Stimulated activated naive B cell treated with anti-CD40 and anti-IgM and Interleukin-4, amounts not matched to agents 10 μg/mL and 1 μg/mL and 100 μg/mL, for 72 hours (primary cell): ENCODE results near the gene BTBD9.

Experiments
- ATAC-seq, 2 donors: fragments of 150-1000 bp; cut with Tn5 transposase; replicated peaks; 2 replicates each; pipeline ENCODE4 v1.10.0; 2021; ENCODE audit warnings: moderate library complexity in 1 of 2
- DNase-seq: peaks from one replicate; pipeline ENCODE4 v3.0.0; 2021
- H3K27ac Mint-ChIP-seq: one replicate; pipeline ENCODE4 v1.8.0; 2022; ENCODE audit warnings: mild to moderate bottlenecking, mixed read lengths
- H3K27me3 Mint-ChIP-seq, 2 donors: one replicate each; pipeline ENCODE4 v1.8.0; 2022; ENCODE audit warnings: mixed read lengths in 2 of 2
- H3K36me3 Mint-ChIP-seq, 2 donors: one replicate each; pipeline ENCODE4 v1.8.0; 2022; ENCODE audit warnings: mixed read lengths in 2 of 2, mild to moderate bottlenecking in 1 of 2
- H3K4me1 Mint-ChIP-seq, 2 donors: one replicate each; pipeline ENCODE4 v1.8.0; 2022; ENCODE audit warnings: mixed read lengths in 2 of 2, mild to moderate bottlenecking in 1 of 2
- H3K4me3 Mint-ChIP-seq, 2 donors: one replicate each; pipeline ENCODE4 v1.8.0; 2022; ENCODE audit warnings: mild to moderate bottlenecking in 2 of 2, mixed read lengths in 2 of 2, moderate library complexity in 1 of 2
- H3K9me3 Mint-ChIP-seq, 2 donors: one replicate each; pipeline ENCODE4 v1.8.0; 2022; ENCODE audit warnings: mixed read lengths in 2 of 2, mild to moderate bottlenecking in 1 of 2

The BTBD9 gene

DNA sequence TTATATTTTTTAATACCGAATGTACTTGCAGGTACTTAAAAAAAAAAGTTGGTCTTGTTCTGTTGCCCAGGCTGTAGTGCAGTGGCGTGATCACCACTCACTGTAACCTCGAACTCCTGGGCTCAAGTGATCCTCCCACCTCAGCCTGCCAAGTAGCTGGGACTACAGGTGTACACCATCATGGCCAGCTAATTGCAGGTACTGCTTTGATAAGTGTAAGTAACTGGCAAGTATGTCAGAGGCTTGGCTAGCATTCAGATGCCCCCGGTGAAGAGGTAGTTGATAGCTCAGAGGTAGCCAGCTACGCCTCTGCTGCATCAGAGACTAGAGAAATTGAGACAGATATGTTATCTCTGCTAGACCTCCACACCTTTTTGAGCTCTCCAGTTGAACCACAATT lies 40.5 kb downstream of the BTBD9 start:
- no peak for ATAC-seq
- no peak overlapping the region for H3K4me3 Mint-ChIP-seq
- peaks cover 7 to 10% of the 10 kb centered on the region in 2 donors for H3K36me3 Mint-ChIP-seq
- no peak overlapping the region for H3K27ac Mint-ChIP-seq
- H3K27me3 Mint-ChIP-seq: no peaks in the 10 kb centered on the region
- no peaks in the 10 kb centered on the region for H3K9me3 Mint-ChIP-seq
- H3K4me1 Mint-ChIP-seq: peaks cover 0 to 3% of the 10 kb centered on the region in 2 donors
- DNase-seq: no peak

GRCh38 chr6:38593998-38594665 lies 45.6 kb downstream of the BTBD9 start:
- DNase-seq: no peak
- no peak overlapping the region for H3K4me3 Mint-ChIP-seq
- peaks cover 12% of the 10 kb centered on the region in 2 donors for H3K36me3 Mint-ChIP-seq
- H3K27me3 Mint-ChIP-seq: no peaks in the 10 kb centered on the region
- no peaks in the 10 kb centered on the region for H3K9me3 Mint-ChIP-seq
- no peak overlapping the region for H3K27ac Mint-ChIP-seq
- ATAC-seq: no peak
- H3K4me1 Mint-ChIP-seq: peaks cover 0 to 1% of the 10 kb centered on the region in 2 donors

DNA sequence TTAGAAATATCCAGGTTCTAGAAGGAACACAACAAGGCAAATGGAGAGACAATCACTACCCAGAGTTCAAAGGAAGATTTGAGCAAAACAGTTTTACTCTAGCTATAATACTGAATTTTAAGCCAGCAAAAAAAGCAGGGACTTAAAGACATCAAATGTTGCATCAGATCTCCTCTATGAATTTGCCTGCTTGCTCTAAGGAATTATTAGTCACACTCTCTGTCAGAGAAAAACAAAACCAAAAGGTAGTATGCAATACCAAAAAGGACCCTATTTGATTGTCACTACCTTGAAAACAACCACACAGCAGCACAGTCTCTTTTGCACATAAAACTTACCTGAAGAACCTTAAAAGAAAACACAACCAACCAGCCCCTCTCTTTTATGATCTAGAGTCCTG lies 46.3 kb downstream of the BTBD9 start:
- H3K36me3 Mint-ChIP-seq: peaks cover 12% of the 10 kb centered on the region in 2 donors
- ATAC-seq: no peak
- DNase-seq: no peak
- no peak overlapping the region for H3K27ac Mint-ChIP-seq
- peaks cover 0 to 1% of the 10 kb centered on the region in 2 donors for H3K4me1 Mint-ChIP-seq
- no peaks in the 10 kb centered on the region for H3K27me3 Mint-ChIP-seq
- no peaks in the 10 kb centered on the region for H3K9me3 Mint-ChIP-seq
- no peak overlapping the region for H3K4me3 Mint-ChIP-seq

DNA sequence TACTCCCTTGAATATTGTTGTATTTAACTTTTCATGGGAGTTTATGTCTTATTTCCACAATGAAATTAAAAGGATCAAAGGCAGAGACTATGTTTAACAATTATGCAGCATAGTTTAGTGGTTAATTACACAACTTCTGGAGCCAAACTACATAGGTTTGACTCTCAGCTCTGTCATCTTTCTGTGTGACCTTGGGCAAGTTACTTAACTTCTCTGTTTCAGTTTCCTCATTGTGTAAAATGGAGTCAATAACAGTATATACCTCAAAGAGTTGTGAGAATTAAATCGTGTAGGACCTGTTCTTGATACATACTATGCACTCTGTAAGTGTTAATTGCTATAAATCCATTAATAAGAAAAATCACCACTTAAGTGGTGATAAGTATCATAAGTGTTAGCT lies 48.3 kb downstream of the BTBD9 start:
- ATAC-seq: no peak

DNA sequence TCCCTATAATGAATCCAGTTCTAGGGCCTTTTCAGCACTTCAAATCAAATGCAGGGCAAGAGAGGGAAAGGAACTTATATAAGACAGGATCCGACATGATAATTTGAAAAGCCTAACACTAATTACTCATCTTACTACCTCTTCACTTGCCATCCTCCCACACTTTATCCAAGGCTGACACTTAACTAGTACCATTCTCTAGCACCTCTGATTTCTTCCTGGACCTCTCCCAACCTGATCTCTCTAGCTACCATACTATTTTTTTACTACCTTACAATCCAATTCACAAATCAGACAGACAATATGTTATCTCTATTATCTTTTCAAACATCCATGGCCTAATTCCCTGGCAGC lies 50.4 kb downstream of the BTBD9 start:
- H3K9me3 Mint-ChIP-seq: no peaks in the 10 kb centered on the region
- H3K27ac Mint-ChIP-seq: no peak overlapping the region
- H3K4me3 Mint-ChIP-seq: no peak overlapping the region
- H3K27me3 Mint-ChIP-seq: no peaks in the 10 kb centered on the region
- ATAC-seq (no peak), DNase-seq (no peak)
- H3K4me1 Mint-ChIP-seq: no peaks in the 10 kb centered on the region
- H3K36me3 Mint-ChIP-seq: peaks cover 4 to 9% of the 10 kb centered on the region in 2 donors

More for the DNA sequence above, 48.3 kb downstream of the BTBD9 start:
- DNase-seq: no peak
- Mint-ChIP-seq H3K4me1 (peaks cover 0 to 1% of the 10 kb centered on the region in 2 donors), H3K27me3 (no peaks in the 10 kb centered on the region), H3K27ac (no peak overlapping the region), H3K4me3 (no peak overlapping the region), H3K9me3 (no peaks in the 10 kb centered on the region), H3K36me3 (peaks cover 8 to 9% of the 10 kb centered on the region in 2 donors)

DNA sequence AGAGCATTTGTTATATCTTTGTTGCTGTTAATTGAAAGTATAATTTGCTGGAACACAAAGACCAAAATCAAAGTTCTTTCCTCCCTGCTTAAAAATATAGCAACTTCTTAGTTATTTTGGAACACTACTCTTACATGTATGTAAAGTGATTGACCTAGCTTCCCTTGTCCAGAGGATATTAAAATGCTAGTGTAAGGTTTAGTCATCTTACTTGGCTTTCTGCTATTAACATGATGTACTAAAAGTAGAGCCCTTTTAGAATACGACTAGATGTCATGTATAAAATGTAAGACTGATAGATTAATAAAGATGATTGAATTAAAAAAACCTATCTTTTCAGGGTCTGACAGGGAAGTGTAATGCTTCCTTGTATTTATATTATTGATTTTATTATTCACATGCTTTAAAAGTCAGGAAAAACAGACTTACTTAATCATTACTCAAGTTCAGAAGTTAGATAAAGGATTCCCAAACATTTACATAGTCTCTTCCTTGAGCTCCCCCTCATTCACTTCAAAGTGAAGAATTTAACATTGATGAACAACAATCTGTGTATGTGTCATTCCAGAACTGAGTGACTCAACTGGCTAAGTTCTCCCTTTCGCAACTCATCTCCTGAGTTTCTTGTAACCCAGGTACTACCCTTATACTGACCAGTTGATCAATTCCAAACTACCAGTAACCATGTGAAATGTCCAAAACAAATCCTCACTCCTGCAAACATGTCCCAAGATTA lies 50.9 kb downstream of the BTBD9 start:
- Mint-ChIP-seq H3K27me3 (no peaks in the 10 kb centered on the region), H3K36me3 (peaks cover 4 to 9% of the 10 kb centered on the region in 2 donors), H3K27ac (no peak overlapping the region), H3K9me3 (no peaks in the 10 kb centered on the region), H3K4me3 (no peak overlapping the region), H3K4me1 (no peaks in the 10 kb centered on the region)
- no peak for DNase-seq
- ATAC-seq: no peak

GRCh38 chr6:38587766-38588362 lies 51.9 kb downstream of the BTBD9 start:
- no peaks in the 10 kb centered on the region for H3K27me3 Mint-ChIP-seq
- peaks cover 6 to 9% of the 10 kb centered on the region in 2 donors for H3K36me3 Mint-ChIP-seq
- no peak overlapping the region for H3K27ac Mint-ChIP-seq
- no peak for DNase-seq
- H3K4me3 Mint-ChIP-seq: no peak overlapping the region
- ATAC-seq: no peak
- H3K9me3 Mint-ChIP-seq: no peaks in the 10 kb centered on the region
- no peaks in the 10 kb centered on the region for H3K4me1 Mint-ChIP-seq

DNA sequence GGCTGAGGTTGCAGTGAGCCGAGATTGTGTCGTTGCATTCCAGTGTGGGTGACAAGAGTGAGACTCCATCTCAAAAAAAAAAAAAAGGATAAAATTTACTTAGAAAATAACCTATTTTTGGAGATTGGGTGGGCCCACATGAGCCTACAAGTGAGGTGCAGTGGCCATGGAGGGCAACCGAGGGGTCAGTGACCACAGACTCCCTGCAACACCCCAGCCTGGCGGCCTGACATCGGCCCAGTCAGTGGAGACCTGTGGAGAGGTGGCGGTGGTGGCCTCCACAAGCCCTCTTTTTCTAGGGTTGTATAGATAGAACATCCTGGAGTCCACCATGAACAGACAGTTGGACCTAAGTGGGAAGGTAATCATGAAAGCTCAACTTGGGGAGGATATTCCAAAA lies 52.7 kb downstream of the BTBD9 start:
- no peaks in the 10 kb centered on the region for H3K9me3 Mint-ChIP-seq
- H3K4me3 Mint-ChIP-seq: no peak overlapping the region
- no peak overlapping the region for H3K27ac Mint-ChIP-seq
- peaks cover 3 to 5% of the 10 kb centered on the region in 2 donors for H3K36me3 Mint-ChIP-seq
- no peak for ATAC-seq
- DNase-seq: no peak
- no peaks in the 10 kb centered on the region for H3K4me1 Mint-ChIP-seq
- no peaks in the 10 kb centered on the region for H3K27me3 Mint-ChIP-seq

DNA sequence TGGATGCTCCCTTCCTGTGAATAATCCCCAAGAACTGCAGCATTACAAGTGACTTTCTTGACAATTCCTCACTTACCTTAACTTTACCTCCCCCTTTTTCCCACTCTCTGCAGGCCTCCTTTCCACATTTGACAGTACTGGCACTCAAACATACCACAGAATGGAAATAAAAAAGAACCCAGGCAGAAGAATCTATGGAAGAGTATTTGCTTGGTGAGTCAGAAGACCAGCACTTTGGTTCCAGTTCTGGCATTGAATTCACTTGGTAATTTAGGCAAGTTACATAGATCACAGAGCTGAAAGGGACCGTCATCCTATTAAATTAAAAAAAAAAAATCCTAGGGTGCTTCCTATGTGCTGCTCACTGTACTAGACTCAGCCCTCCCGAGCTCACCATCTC lies 55.0 kb downstream of the BTBD9 start:
- Mint-ChIP-seq H3K9me3 (no peaks in the 10 kb centered on the region), H3K36me3 (peaks cover 4 to 6% of the 10 kb centered on the region in 2 donors), H3K4me3 (no peak overlapping the region), H3K27me3 (no peaks in the 10 kb centered on the region), H3K4me1 (no peaks in the 10 kb centered on the region), H3K27ac (no peak overlapping the region)
- DNase-seq: no peak
- no peak for ATAC-seq

GRCh38 chr6:38583523-38583922 lies 56.2 kb downstream of the BTBD9 start:
- Mint-ChIP-seq H3K9me3 (no peaks in the 10 kb centered on the region), H3K27ac (no peak overlapping the region), H3K27me3 (no peaks in the 10 kb centered on the region), H3K4me1 (peaks cover under 1 to 2% of the 10 kb centered on the region in 2 donors), H3K36me3 (peaks cover 6 to 9% of the 10 kb centered on the region in 2 donors), H3K4me3 (no peak overlapping the region)
- ATAC-seq: no peak
- no peak for DNase-seq

GRCh38 chr6:38580030-38580429 lies 59.7 kb downstream of the BTBD9 start:
- no peak overlapping the region for H3K4me3 Mint-ChIP-seq
- ATAC-seq: no peak
- H3K9me3 Mint-ChIP-seq: no peaks in the 10 kb centered on the region
- no peaks in the 10 kb centered on the region for H3K27me3 Mint-ChIP-seq
- H3K36me3 Mint-ChIP-seq: peaks cover 8 to 26% of the 10 kb centered on the region in 2 donors
- no peak overlapping the region for H3K27ac Mint-ChIP-seq
- peaks cover 6 to 8% of the 10 kb centered on the region in 2 donors for H3K4me1 Mint-ChIP-seq
- no peak for DNase-seq

GRCh38 chr6:38579010-38579628 lies 60.6 kb downstream of the BTBD9 start:
- Mint-ChIP-seq H3K27ac (no peak overlapping the region), H3K4me1 (peaks cover 6 to 8% of the 10 kb centered on the region in 2 donors)
- no peak for ATAC-seq

DNA sequence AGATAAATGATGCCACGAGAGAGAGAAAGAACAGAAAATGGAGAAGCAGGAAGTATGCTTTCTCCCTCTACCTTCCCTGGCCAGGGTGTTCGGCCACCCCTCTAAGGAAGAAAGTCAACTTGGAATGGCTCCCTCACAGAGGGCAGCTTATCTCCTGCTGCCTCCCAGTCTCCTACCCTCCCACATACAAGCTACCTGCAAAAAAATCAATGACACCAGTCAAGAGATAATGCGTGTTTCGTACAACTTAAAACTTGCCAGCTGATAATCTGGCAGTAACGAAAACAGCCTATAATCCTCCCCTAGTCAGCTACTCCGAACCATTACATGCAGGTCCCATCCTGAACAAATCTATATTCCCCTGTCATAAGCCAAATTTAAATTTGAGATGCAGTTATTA lies 61.7 kb downstream of the BTBD9 start:
- H3K4me1 Mint-ChIP-seq: peaks cover 9 to 15% of the 10 kb centered on the region in 2 donors
- H3K27ac Mint-ChIP-seq: no peak overlapping the region
- H3K4me3 Mint-ChIP-seq: no peak overlapping the region
- DNase-seq (no peak), ATAC-seq (no peak)
- peaks cover 7 to 27% of the 10 kb centered on the region in 2 donors for H3K36me3 Mint-ChIP-seq
- H3K27me3 Mint-ChIP-seq: no peaks in the 10 kb centered on the region
- no peaks in the 10 kb centered on the region for H3K9me3 Mint-ChIP-seq

More at GRCh38 chr6:38579010-38579628, 60.6 kb downstream of the BTBD9 start:
- Mint-ChIP-seq H3K27me3 (no peaks in the 10 kb centered on the region), H3K36me3 (peaks cover 8 to 27% of the 10 kb centered on the region in 2 donors), H3K4me3 (no peak overlapping the region), H3K9me3 (no peaks in the 10 kb centered on the region)
- no peak for DNase-seq

DNA sequence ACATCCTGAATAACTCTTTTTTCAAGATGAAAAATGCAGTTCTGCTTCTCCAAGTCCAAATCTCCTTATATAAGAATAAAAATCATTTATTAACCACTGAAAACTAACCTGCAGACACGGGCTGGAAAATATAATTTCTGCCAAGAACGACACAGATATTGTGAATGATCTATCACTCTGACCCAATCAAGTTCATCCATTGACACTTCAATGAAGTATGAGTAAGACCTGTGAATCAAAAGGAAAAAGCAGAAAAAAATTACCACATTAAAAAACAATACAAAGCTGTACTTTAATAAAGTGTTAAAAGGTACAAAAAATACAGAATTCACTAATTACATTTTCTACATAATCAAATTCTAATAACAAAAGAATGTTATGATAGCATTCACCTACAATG lies 62.2 kb downstream of the BTBD9 start:
- DNase-seq (no peak), ATAC-seq (no peak)
- Mint-ChIP-seq H3K27me3 (no peaks in the 10 kb centered on the region), H3K4me1 (peaks cover 9 to 15% of the 10 kb centered on the region in 2 donors), H3K4me3 (no peak overlapping the region), H3K9me3 (no peaks in the 10 kb centered on the region), H3K27ac (no peak overlapping the region), H3K36me3 (peaks cover 6 to 27% of the 10 kb centered on the region in 2 donors)
